Stimulated activated CD4-positive, alpha-beta T cell treated with anti-CD3 and anti-CD28 coated beads, Interleukin-2, amount 100 ng/mL, for 4 hours (primary cell): ENCODE measurements around the gene STAT4.
A peak's percentile ranks its signal among the peaks of the same experiment; 100 is the strongest.

ENCODE experiments used
- DNase-seq: peaks from one replicate; pipeline ENCODE4 v3.0.0-alpha.2; 2020; ENCODE audit warnings: low read depth

The STAT4 gene, protein sequence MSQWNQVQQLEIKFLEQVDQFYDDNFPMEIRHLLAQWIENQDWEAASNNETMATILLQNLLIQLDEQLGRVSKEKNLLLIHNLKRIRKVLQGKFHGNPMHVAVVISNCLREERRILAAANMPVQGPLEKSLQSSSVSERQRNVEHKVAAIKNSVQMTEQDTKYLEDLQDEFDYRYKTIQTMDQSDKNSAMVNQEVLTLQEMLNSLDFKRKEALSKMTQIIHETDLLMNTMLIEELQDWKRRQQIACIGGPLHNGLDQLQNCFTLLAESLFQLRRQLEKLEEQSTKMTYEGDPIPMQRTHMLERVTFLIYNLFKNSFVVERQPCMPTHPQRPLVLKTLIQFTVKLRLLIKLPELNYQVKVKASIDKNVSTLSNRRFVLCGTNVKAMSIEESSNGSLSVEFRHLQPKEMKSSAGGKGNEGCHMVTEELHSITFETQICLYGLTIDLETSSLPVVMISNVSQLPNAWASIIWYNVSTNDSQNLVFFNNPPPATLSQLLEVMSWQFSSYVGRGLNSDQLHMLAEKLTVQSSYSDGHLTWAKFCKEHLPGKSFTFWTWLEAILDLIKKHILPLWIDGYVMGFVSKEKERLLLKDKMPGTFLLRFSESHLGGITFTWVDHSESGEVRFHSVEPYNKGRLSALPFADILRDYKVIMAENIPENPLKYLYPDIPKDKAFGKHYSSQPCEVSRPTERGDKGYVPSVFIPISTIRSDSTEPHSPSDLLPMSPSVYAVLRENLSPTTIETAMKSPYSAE

DNA sequence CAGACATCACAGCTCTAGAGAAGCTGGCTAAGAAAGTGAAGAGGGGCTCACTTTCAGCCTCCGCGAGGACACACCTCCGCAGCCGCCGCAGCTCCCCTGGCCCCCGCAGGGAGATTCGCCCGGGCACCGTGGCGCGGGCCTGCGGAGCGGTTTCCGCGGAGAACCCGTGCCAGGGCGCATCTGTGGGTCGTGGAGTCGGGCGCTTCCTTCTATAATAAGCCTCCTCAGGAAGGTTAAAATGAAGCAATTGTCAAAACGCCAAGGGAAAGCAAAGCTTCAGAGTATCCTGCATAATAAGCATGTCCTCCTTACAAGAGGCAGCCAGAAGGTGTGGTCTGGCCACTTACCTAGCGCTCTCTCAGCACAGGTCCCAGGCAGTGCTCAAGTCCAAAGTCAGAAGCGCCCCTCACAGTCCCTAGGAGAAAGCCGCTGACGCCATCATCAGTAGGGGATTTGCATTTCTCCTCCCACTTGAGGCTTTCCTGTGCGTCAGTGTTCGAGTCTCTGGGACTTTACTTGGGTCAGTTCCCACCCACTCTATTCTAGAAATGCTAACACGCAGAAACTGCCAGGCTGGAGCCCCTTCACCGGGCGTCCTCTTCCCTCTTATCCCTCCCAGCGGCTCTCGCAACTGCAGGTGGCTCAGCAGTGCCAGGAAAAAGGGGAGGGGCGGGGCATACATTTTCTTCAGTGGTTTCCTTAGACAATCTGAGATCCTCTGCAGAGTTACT lies at the start of gene STAT4:
Gene STAT4, minus strand, starts transcription at position 395 of the 731 bp plus-strand sequence. CDS start 2,791 bp downstream, outside the sequence.
- DNase-seq: peak; percentile 77

DNA sequence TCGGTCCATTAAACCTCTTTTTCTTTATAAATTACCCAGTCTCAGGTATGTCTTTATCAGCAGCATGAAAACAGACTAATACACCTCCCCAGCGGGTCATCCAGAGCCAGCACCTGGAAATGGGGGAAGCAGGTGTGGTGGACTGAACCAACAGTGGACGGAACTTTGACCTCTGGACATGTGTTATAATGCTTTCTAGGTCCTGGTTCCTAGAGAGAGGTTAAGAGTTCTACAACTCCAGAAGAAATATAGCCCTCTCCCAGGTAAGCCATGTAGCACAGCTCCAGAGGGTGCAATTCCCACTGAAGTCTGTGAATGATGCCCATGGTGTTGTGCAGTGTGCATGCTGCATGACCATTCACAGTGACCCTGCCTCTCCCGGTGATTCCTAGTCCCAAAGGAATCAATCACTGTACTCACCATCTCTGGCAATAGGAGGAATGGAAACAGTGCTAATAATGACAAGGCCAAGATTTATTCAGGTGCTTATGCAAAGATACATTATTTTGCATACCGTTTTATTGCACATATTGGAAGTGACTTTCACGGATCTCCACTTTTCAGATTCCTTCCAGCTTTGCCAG lies 49.2 kb upstream of the STAT4 start:
- DNase-seq: no peak

DNA sequence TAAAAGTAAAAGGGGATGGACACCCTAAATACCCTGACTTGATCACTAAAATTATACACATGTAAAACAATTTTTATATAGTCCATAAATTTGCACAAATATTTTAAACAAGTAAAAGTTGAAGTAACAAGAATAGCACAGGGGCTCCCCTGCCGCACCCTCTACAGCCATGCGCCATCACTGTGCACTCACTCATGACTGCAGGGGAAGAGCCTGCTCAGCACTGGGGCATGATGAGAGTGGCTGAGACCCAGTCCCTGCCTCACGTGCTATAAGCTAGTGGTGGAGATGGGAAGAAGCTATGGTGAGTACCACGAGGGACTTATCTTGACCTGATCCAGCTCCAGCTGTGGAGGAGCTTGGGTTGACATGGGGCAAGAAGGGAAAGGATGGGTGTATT lies 47.5 kb upstream of the STAT4 start:
- no peak for DNase-seq

DNA sequence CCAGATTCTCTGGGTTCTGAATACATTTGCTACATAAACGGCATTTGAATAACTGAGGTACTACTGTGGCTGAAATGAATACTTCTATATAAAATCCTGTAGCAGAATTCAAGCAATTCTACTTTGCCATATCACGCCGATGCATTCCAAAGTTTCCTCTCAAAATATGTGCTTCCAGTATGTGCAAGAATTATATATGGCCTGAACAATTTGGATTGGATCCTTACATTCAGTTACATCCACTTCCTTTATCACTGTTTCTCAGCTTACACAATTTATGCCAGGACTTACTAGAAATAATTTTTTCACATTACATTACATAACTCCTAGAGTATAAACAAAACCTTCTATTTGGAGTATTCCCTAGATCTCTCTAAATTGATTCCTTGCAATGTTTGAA lies 46.3 kb upstream of the STAT4 start:
- no peak for DNase-seq

DNA sequence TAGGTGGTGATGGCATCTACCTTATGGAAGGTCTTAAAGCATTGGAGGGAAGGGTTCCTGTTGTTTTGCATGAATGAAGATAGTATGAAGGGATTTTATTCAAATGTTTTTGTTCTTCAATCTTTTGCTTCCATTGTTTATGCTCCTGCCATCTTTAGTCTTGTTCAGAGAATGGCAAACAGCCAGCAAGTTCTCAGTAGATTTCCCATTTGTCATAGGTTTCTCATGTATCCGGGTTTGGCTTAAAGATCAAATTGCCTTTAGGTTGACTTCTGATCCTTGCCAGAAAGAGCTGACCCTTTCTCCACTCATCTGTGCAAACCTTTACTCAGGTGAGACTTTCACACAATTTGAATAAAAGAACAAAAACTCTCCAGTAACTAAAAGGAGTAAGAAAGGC lies 44.2 kb upstream of the STAT4 start:
- no peak for DNase-seq

DNA sequence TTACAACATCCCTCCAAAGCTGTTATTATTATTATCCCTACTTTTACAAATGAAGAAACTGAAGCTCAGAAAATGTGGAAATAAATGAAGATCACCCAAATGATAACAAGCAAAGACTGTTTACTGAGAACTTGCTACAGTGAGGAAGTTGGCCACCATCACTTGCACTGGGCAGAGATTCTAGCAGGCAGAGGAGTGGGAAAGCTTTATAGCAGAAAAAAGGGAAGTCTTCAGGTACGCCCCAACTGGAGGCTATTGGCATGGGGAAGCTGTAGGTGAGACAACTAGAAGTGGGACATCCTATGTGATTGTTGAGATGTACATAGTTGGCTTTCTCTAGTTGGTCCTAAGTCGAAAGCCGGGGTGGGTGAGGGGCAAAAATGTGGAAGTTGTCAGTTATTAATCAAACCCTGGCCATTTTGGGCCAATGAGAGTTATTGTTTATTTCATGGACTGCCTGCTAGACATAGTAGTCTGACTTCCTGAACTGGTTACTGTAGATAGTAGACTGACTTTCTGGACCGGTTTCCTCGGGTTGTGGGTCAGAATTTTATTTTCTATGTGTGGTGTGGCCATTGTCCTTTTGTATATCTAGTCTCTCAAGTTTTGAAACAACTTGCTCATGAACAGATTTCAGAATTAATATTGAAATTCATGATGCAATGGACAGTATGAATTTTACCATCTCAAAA lies 40.2 kb upstream of the STAT4 start:
- no peak for DNase-seq

DNA sequence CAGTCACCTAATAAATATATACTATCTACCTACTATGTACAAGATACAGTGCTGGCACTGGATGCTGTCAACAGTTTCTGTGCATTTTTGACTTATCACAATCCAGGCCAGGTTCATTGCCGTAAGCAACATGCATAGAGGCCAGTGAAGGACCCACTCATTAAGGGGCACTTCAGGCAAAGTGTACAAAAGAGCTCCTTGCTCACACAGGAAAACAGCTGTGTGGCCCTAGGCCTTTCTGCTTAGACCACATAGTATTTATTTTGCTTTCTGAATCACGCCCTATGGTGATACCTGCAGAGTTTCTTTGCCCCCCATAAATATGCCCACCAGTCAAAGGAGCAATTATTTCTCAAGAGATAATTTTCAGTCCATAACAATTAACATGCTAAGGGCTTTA lies 39.6 kb upstream of the STAT4 start:
- DNase-seq: no peak

DNA sequence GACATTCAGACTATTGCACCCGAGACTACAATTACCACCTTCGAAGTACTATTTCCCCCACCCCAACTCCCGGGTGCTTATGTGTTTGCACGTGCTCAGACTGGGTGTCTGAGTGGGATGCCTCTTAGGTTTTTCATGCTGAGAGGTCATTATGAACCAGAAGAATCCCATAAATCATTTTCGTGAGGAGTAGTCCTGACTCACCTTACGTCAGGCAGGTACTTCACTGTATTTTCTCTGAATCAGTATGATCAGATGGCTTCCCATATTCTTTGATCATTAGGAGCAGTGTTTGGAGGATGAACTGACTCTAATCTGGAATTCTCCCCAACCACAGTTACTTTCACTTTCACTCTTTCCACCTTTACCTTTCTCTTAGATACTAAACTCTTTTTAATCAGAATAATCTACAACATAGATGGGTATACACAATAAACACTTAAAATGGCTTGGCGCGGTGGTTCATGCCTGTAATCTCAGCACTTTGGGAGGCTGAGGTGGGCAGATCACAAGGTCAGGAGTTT lies 38.4 kb upstream of the STAT4 start:
- no peak for DNase-seq

DNA sequence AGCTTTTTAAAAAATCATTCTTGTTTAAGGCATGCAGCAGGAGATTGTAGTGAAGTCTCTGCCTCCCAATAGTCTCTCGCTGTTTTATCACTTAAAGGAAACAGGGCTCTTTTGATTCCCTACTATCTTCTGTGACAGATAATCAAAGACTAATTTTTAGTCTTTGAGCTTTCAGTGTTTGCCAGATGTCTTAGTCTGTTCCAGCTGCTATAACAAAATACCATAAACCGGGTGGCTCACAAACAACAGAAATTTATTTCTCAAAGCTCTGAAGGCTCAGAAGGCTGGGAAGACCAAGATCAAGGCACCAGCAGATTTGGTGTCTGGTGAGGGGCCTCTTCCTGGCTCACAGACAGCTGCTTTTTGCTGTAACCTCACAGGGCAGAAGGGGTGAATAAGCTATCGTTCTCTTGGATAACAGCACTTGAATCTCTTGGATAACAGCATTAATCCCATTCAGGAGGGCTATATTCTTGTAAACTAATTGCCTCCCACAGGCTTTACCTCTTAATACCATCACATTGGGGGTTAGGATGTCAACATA lies 37.8 kb upstream of the STAT4 start:
- DNase-seq: no peak

DNA sequence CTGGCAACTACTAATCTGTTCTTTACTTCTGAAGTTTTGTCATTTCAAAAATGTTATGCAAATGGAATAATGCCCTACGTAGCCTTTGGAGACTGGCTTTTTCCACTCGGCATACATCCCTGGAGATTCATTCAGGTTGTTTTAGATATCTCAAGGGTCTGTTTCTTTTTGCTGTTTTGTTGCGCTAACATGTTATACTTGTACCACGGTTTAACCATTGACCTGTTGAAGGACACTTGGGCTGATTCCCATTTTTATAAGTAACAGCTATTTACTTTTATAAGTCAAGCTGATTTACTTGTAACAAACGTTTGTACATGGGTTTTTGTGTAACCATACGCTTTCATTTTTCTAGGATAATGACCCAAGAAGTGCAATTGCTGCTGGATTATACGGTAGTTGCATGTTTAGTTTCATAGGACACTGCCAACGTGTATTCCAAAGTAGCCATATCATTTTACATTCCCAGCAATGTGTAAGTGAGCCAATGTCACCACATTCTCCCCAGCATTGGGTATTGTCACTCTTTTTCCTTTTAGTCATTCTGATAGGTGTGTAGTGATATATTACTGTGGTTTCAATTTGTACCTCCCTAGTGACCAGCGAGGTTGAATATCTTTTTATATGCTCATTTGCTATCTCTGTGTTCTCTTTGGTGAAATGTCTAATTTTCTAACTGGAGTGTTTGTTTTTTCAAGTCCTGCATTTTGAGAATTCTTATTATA lies 36.5 kb upstream of the STAT4 start:
- no peak for DNase-seq

DNA sequence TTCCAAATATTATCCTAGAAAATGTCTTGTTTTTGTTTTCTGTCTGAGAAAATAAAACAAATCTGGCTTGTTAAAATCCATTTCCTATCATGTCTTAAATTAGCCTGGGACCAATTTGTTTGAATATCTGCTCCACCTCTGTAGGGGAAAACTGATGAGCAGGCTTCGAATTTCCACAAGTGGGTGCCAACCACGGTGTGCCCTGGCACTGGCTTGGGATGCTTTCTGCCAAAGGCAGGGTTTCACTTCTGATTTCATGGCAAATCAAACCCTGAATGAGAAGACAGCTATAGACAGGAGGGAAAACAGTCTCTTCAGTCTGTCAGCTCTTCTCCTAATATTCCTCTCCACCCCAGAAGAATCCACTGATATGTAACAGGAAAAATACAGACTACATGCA lies 33.7 kb upstream of the STAT4 start:
- no peak for DNase-seq

DNA sequence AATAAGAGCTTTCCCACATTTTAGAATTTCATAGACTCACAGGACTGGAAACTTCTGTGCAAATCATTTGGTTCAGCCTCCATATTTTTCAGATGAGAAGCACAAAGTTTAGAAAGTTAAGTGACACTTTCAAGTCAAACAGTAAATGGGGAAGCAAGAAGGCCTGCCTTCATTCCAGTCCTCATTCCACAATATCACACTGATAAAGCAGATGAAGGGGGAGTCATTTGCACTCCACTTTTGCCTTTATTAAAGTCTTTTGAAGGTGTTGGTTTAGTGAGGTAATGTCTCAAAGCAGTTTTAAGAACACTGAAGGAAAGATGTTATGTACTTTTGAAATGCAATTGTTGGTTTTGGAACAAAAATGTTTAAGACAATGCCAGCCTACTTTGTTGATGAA lies 32.7 kb upstream of the STAT4 start:
- no peak for DNase-seq

DNA sequence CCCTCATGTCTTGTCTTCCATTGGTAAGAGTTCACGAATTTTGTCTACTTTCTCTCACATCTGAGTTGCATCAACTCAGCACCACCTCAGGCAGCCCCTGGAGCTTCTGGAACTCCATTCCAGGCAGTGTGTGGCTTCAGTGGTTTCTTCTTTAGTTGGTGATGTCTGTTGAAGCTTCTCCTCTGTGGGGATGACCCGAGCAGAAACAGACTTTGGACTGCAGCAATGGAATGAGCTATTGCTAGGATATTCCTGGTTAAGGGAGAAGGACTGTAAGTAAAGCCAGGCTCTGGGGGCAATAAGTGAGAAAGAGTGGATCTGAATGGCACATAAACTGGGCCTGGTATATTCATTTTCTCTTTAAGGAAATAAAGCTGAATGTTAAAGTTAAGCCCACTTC lies 32.3 kb upstream of the STAT4 start:
- no peak for DNase-seq

DNA sequence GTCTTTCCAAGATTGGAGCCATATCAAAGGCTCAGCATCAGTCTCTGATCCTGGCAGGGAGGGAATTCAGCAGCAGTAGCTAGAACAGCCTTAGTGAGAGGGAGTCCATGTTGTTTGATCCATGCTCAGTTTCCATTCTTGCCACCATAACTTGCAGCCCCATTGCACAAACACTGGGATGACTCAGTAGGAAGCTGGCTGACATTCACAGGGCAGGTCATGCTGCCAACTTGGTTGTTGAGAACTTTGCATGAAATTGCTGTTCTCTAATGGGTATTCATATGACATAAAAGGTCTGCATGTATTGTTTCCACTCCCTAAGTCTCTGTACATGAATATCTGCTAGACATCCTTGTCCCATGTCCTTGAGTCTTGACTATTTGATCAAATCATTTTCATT lies 29.9 kb upstream of the STAT4 start:
- DNase-seq: no peak

DNA sequence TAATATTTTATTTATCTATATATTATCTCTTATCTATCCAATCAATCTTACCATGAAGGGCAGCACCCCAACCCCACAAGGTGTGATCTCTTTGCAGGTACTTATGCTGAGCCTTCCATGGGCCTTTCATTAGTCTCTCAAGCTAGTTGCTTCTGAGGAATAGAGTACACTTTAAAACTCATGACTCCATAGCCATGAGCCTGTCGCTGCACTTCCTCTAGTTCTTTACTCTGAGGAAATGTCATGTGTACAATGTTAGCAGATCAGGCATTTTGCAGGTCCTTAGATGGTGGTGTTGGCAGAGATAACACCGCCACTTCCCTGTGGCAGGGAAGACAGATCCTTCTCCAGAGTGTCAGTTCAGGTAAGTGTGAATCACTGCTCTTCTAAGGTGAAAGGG lies 29.5 kb upstream of the STAT4 start:
- DNase-seq: no peak

DNA sequence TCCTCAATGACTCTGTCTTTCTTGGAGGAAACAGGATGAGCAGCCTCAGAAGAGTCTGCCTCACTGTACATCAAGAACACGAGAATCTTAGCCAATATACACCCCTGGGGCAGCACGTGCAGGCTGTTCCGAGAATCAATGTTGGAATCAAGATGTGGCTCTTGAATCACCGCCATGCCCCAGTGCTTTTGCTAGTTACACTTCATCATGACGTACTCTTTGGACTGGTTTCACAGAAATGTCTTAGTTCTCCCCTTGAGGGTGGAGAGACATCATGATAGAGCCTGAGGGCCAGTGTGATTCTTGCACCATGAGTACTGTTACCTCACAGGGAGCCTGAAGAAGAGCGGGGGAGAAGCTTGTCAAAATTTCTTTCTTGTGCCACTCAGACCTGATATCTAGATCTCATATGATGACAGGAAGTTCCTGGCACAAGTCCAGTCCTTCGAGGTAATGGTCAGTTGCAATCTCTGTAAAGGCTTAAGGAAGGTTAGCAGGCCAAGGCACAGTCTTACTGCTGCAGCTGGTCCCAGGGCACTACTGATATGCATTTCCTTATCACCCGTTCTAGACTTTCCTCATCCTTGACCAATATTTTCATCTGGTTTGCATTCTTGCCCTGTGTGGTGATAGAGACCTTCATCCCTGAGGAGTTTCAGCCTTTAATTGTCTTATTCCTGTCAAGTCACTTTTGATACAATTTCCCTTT lies 28.2 kb upstream of the STAT4 start:
- no peak for DNase-seq

DNA sequence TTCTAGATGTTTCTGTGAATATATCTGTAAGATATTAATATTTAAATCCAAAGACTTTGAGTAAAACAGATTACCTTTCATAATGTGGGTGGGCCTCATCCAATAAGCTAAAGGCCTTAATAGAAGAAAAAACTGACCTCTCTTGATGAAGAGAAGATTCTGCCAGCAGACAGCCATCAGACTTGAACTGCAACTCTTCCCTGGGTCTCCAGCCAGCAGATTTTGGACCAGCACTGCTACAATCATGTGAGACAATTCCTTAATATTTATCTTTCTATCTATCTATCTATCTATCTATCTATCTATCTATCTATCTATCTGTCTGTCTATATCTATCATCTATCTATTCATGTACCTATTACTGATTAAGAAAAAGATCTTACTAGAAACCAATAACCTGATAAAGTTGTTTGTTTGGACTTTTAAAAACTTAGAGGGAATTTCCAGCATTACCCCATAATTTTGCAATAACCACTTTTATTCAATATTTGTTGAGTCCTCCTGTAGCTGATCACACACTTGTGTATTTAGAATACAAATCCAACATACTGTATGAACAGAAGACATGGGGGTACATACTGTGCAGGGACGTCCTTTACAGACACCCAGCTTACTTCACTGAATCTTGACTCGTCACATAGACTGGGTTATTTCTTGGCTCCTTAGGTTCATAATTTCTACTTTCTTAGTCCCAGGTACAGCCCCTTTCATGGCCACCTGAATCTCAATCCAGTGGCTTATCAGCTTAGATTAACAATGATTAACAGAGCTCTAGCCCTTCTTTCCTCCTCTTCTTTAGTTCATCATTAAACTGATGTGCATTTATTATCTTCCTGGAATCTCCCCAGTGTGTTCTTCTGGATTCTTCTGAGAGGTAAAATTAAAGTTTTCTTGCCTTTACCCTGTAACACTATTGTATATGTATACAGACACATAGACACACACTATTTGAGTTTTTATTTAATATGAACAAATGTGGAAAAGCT lies 27.2 kb upstream of the STAT4 start:
- DNase-seq: no peak

DNA sequence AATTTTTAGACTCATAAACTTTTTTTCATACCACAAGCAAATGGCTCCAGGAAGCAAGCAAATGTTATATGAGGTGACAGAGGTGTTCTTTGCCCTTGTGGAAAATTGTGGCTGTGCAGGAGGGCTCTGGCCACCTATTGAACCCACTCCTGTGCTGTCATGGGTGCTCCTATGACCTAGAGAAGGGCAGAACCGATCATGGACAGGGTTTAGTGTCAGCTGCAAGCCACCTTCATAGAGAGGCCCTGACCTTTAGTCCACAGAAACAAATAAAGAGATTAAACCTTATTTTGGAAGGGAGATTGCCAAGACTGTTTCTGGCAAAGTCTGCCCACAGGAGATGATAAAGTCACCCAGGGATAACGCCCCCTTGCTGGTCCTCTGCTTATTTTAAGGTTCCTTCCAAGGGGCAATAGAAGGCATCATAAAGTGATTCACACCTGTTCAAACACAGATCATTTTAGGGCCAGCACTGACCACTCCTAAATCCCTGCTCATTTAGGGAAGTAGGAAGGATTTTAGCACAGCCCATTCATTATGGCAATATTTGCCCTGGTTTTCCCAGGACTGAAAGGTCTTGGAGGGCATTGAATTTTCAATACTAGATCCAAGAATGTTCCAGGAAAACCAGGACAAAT lies 26.1 kb upstream of the STAT4 start:
- DNase-seq: no peak
